ENCODE measurements around the gene KCNE2.
"Not testable (repeated sequence)": the region's sequence is repeated elsewhere in the genome, so short reads cannot be mapped to it uniquely, and the experiment has no call there.

The KCNE2 gene

GRCh38 chr21:34407294-34407693, 43.5 kb downstream of the KCNE2 start:
- not testable (repeated sequence) for H3K27ac ChIP-seq

DNA sequence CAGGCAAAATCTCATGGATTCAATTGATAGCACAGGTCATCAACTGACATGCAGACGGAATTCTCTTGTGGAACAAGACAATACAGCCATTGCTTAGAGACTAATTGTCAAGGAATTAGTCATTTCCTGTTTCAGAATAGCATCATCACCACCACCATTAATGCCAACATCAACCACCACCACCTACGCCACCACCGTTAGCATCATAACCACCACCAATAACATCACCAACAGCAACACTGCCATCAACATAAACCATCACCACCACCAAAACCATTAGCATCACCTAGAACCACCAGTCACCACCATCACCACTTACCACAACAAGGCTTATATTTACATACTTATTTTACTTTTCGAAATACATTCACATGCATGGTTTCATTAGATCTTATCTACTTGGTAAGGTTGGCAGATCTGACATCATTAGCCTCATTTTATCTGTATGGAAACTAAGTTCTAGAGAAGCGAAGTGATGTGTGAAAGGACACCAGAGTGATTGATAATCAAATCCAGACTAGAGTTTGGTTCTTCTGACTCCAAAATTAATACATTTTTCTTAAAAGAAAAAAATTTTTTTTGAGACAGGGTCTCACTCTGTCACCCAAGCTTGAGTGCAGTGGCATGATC, 53.8 kb downstream of the KCNE2 start:
- H3K27ac ChIP-seq, result not testable (repeated sequence)
